ENCODE data around the gene KLF13. TPM values are rescaled to one million over a fixed set of nuclear protein-coding genes. Genes with fewer than 3 reads are reported as not detected.

The KLF13 gene
- total RNA-seq = 10.7 and 24.9 TPM in 2 replicates

GRCh38 chr15:31326156-31326874 is at the start of gene KLF13:
TSS of gene KLF13 (plus strand) at chr15:31326835. CDS start at chr15:31327213, 378 bp downstream.

Other genes with a start within 250 kb of the KLF13 start
- not detected in 2 replicates for gene TRPM1, start 225.1 kb upstream of the KLF13 start, total RNA-seq

Data from smooth muscle cell of the umbilical artery (primary cell).